HK-2 (cell line): ENCODE results near the gene MEGF6.

Experiments used
- DNase-seq: peaks from one replicate; pipeline ENCODE4 v3.0.0-alpha.2; 2018; ENCODE audit not compliant: unreplicated experiment

The MEGF6 gene

GRCh38 chr1:3537359-3537758 is 73.9 kb downstream of the MEGF6 start:
- DNase-seq, result no peak

GRCh38 chr1:3536420-3537195 is 74.7 kb downstream of the MEGF6 start:
- DNase-seq, result no peak

GRCh38 chr1:3535732-3536131 is 75.6 kb downstream of the MEGF6 start:
- no peak for DNase-seq

GRCh38 chr1:3534803-3535637 is 76.3 kb downstream of the MEGF6 start:
- no peak for DNase-seq

- DNase-seq, result no peak
Measured at GRCh38 chr1:3533067-3534048, 78.0 kb downstream of the MEGF6 start.

- no peak for DNase-seq
Measured at GRCh38 chr1:3531928-3532327, 79.4 kb downstream of the MEGF6 start.

- DNase-seq, result peak; percentile 88
Measured at GRCh38 chr1:3530926-3531818, 80.1 kb downstream of the MEGF6 start.

- DNase-seq, result peak; percentile 44
Measured at GRCh38 chr1:3530086-3530925, 81.0 kb downstream of the MEGF6 start.

- DNase-seq, result no peak
Measured at GRCh38 chr1:3529099-3529729, 82.1 kb downstream of the MEGF6 start.

GRCh38 chr1:3527774-3528173 is 83.5 kb downstream of the MEGF6 start:
- no peak for DNase-seq

GRCh38 chr1:3525551-3526482 is 85.5 kb downstream of the MEGF6 start:
- no peak for DNase-seq

GRCh38 chr1:3524556-3525203 is 86.6 kb downstream of the MEGF6 start:
- no peak for DNase-seq

GRCh38 chr1:3523980-3524379 is 87.3 kb downstream of the MEGF6 start:
- no peak for DNase-seq

GRCh38 chr1:3522564-3523265 is 88.6 kb downstream of the MEGF6 start:
- no peak for DNase-seq

GRCh38 chr1:3522112-3522511 is 89.2 kb downstream of the MEGF6 start:
- no peak for DNase-seq

GRCh38 chr1:3521426-3521825 is 89.9 kb downstream of the MEGF6 start:
- DNase-seq, result no peak
